IMR-90 (cell line): Measurements from ENCODE around the gene SMIM44. TPM values are rescaled to one million over a fixed set of nuclear protein-coding genes. Genes with fewer than 3 reads are reported as not detected.

Experiments
- ATAC-seq: fragments of 200-7000 bp; cut with Tn5 transposase; 2 replicates; pipeline ENCODE4 v1.9.1; 2020; ENCODE audit warnings: low read depth, mild to moderate bottlenecking, moderate library complexity
- BruUV-seq: library from RNA; stranded (reverse); fragments of 400-500 nt; replicated peaks from 2 replicates; lab custom pipeline; 2021; lab: Mats Ljungman, UMichigan
- CTCF ChIA-PET: fragments of 300-600 bp; formaldehyde crosslinking; extraction: SDS; loops from one replicate; lab custom pipeline; 2021; ENCODE audit warnings: antibody characterized with exemption; lab: Yijun Ruan, JAX
- POLR2A ChIA-PET: fragments of 300-600 bp; sonication (Branson Sonifier 250); formaldehyde crosslinking; loops from one replicate; lab custom pipeline; 2022; ENCODE audit warnings: antibody characterized with exemption; ENCODE audit not compliant: unreplicated experiment; lab: Charles Lee
- DNase-seq: peaks from one replicate; pipeline ENCODE4 v3.0.0; 2013
- H2AFZ ChIP-seq: replicated peaks from 2 replicates; pipeline ENCODE3; 2013; ENCODE audit warnings: low read length, mild to moderate bottlenecking; ENCODE audit not compliant: poor library complexity
- H2AK5ac ChIP-seq: 2 replicates; pipeline ENCODE4 v1.6.1; 2013; ENCODE audit warnings: low read depth, low read length, inconsistent platforms
- H2AK9ac ChIP-seq: replicated peaks from 2 replicates; pipeline ENCODE3; 2013; ENCODE audit warnings: mild to moderate bottlenecking, low read depth, low read length, moderate library complexity; ENCODE audit not compliant: poor library complexity
- H2BK120ac ChIP-seq: 2 replicates; pipeline ENCODE4 v1.6.1; 2013; ENCODE audit warnings: low read depth, low read length, inconsistent platforms
- H2BK15ac ChIP-seq: 3 replicates; pipeline ENCODE4 v1.6.1; 2013; ENCODE audit warnings: low read depth, low read length, inconsistent platforms
- H2BK20ac ChIP-seq: 2 replicates; pipeline ENCODE4 v1.6.1; 2013; ENCODE audit warnings: low read depth, mild to moderate bottlenecking, inconsistent platforms, low read length, moderate library complexity
- H2BK5ac ChIP-seq: 2 replicates; pipeline ENCODE4 v1.6.1; 2013; ENCODE audit warnings: mild to moderate bottlenecking, low read depth, low read length, inconsistent platforms; ENCODE audit not compliant: poor library complexity, severe bottlenecking
- H3K14ac ChIP-seq: replicated peaks from 2 replicates; pipeline ENCODE4 v1.6.1; 2013; ENCODE audit warnings: low read depth, low read length, inconsistent platforms
- H3K18ac ChIP-seq: 2 replicates; pipeline ENCODE4 v1.6.1; 2013; ENCODE audit warnings: low read depth, low read length, control low read depth
- H3K23ac ChIP-seq: 2 replicates; pipeline ENCODE4 v1.6.1; 2013; ENCODE audit warnings: low read depth, low read length, inconsistent platforms
- H3K27ac ChIP-seq: 2 replicates; pipeline ENCODE4 v1.5.1; 2013; ENCODE audit warnings: mild to moderate bottlenecking, control low read depth, low read length; ENCODE audit not compliant: insufficient read depth
- H3K27me3 ChIP-seq: 2 replicates; pipeline ENCODE4 v1.6.1; 2013; ENCODE audit warnings: low read length; ENCODE audit not compliant: control insufficient read depth, insufficient read depth
- H3K36me3 ChIP-seq: 2 replicates; pipeline ENCODE4 v1.6.1; 2013; ENCODE audit warnings: low read length, mixed read lengths; ENCODE audit not compliant: control insufficient read depth, insufficient read depth
- H3K4ac ChIP-seq: 2 replicates; pipeline ENCODE4 v1.6.1; 2013; ENCODE audit warnings: low read depth, low read length, inconsistent platforms
- H3K4me1 ChIP-seq: 2 replicates; pipeline ENCODE4 v1.6.1; 2013; ENCODE audit warnings: low read length, mixed read lengths; ENCODE audit not compliant: control insufficient read depth, insufficient read depth
- H3K4me2 ChIP-seq: 2 replicates; pipeline ENCODE4 v1.6.1; 2013; ENCODE audit warnings: low read depth, mild to moderate bottlenecking, control low read depth, low read length, moderate library complexity
- H3K4me3 ChIP-seq: 2 replicates; pipeline ENCODE4 v1.5.1; 2013; ENCODE audit warnings: low read depth, mild to moderate bottlenecking, control low read depth, low read length, moderate library complexity; ENCODE audit not compliant: insufficient read depth
- H3K56ac ChIP-seq: 2 replicates; pipeline ENCODE4 v1.6.1; 2013; ENCODE audit warnings: low read length, inconsistent platforms; ENCODE audit not compliant: insufficient read depth; ENCODE audit errors: extremely low read depth
- H3K79me1 ChIP-seq, 2 experiments: 2 replicates each; pipeline ENCODE4 v1.6.1; 2013; ENCODE audit warnings: low read length in 2 of 2, inconsistent platforms in 1 of 2, low read depth in 1 of 2
- H3K9ac ChIP-seq: 2 replicates; pipeline ENCODE4 v1.6.1; 2013; ENCODE audit warnings: low read depth, low read length, control low read depth
- H3K9me1 ChIP-seq: 2 replicates; pipeline ENCODE4 v1.6.1; 2013; ENCODE audit warnings: low read length, inconsistent platforms; ENCODE audit not compliant: insufficient read depth
- H3K9me3 ChIP-seq: 2 replicates; pipeline ENCODE4 v1.6.1; 2013; ENCODE audit warnings: low read length; ENCODE audit not compliant: control insufficient read depth, insufficient read depth
- H4K20me1 ChIP-seq: 2 replicates; pipeline ENCODE4 v1.6.1; 2013; ENCODE audit warnings: low read length, inconsistent platforms; ENCODE audit not compliant: insufficient read depth
- H4K5ac ChIP-seq: 2 replicates; pipeline ENCODE4 v1.6.1; 2013; ENCODE audit warnings: mild to moderate bottlenecking, low read depth, low read length, control low read depth
- H4K8ac ChIP-seq, 2 experiments: 2 replicates each; pipeline ENCODE4 v1.6.1; 2013; ENCODE audit warnings: low read depth in 2 of 2, low read length in 2 of 2, control low read depth in 1 of 2, inconsistent platforms in 1 of 2
- H4K91ac ChIP-seq: 2 replicates; pipeline ENCODE4 v1.6.1; 2013; ENCODE audit warnings: low read depth, low read length, inconsistent platforms; ENCODE audit not compliant: insufficient read depth
- BHLHE40 ChIP-seq: fragments of 150-350 bp; IDR thresholded peaks from 2 replicates; pipeline ENCODE4 v1.6.1; 2016; ENCODE audit warnings: mild to moderate bottlenecking, low read depth, low read length
- FOS ChIP-seq: fragments of 150-350 bp; IDR thresholded peaks from 2 replicates; pipeline ENCODE4 v1.6.1; 2016; ENCODE audit warnings: low read depth, low read length
- RAD21 ChIP-seq: IDR thresholded peaks from 2 replicates; pipeline ENCODE4 v1.6.1; 2012; ENCODE audit warnings: low read length, improper control_type of control experiment
- RCOR1 ChIP-seq: IDR thresholded peaks from 2 replicates; pipeline ENCODE4 v1.6.1; 2012; ENCODE audit warnings: mild to moderate bottlenecking, low read length, improper control_type of control experiment; ENCODE audit not compliant: insufficient replicate concordance
- USF2 ChIP-seq: fragments of 150-350 bp; IDR thresholded peaks from 2 replicates; pipeline ENCODE4 v1.6.1; 2017; ENCODE audit warnings: mild to moderate bottlenecking, antibody characterized with exemption, low read length, low read depth
- WGBS, 2 experiments: methylation state at CpG; one replicate each; pipeline versions ENCODE4 v1.1.5 to v1.1.7; 2013; ENCODE audit warnings: missing lambda C conversion rate in 2 of 2; ENCODE audit not compliant: insufficient read length in 1 of 2; ENCODE audit errors: extremely low coverage in 2 of 2; 5-methylcytosine and 5-hydroxymethylcytosine counted together
- dilution Hi-C: fragments of 300-500 bp; cut with HindIII; formaldehyde crosslinking; loops from one replicate; pipeline ENCODE4 v1.14.3; 2018; ENCODE audit warnings: low sequenced_read_pairs; ENCODE audit not compliant: unreplicated experiment
- in situ Hi-C: fragments of 300-500 bp; cut with MboI; formaldehyde crosslinking; loops from 3 replicates; pipeline ENCODE4 v1.14.3; 2019; ENCODE audit warnings: low sequenced_read_pairs, inconsistent platforms, mixed read lengths
- intact Hi-C: fragments of 100-400 bp; cut with micrococcal nuclease; formaldehyde crosslinking; loops from 2 replicates; pipeline ENCODE4 v1.10.0; 2022
- polyA plus RNA-seq, 3 experiments: library from polyadenylated mRNA; depleted of rRNA; stranded (reverse); fragments of >200 nt; gene quantifications; 2 replicates each; pipeline ENCODE4 v1.2.3, GENCODE V29; 2012; ENCODE audit warnings: low replicate concordance in 1 of 3
- total RNA-seq: library from RNA; depleted of rRNA; stranded (reverse); fragments of >200 nt; gene quantifications from 2 replicates; pipeline ENCODE4 v1.2.3, GENCODE V29; 2012

The SMIM44 gene
- total and polyA plus RNA-seq, 2 of the 4 experiments (the other 2 are of a cell fraction), result not detected

GRCh38 chr19:3493651-3494050 is 10.4 kb upstream of the SMIM44 start:
- dilution Hi-C loops, result no loop called here
- no peak overlapping the region for H2AFZ ChIP-seq
- no peaks in the 10 kb centered on the region for H3K9me1 ChIP-seq
- H2AK9ac ChIP-seq, result no peak overlapping the region
- H3K9me3 ChIP-seq, result no peaks in the 10 kb centered on the region
- no peak overlapping the region for H3K9ac ChIP-seq
- TF ChIP-seq RCOR1, result no peak
- no peak for TF ChIP-seq RAD21
- no peak for TF ChIP-seq BHLHE40
- no peak for TF ChIP-seq USF2
- no peak for TF ChIP-seq FOS
- BruUV-seq, result no TSS peak
- no peak overlapping the region for H4K91ac ChIP-seq
- no peak overlapping the region for H3K23ac ChIP-seq
- no peaks in the 10 kb centered on the region for H3K4me1 ChIP-seq
- H3K79me1 ChIP-seq, result peaks cover 0 to 23% of the 10 kb centered on the region in 2 experiments; a peak in 2 of 4 replicates
- in situ Hi-C loops, result loop anchor here (25.0 kb wide), 1 partner anchor 531 kb away; no protein-coding TSS in a partner anchor
- H2BK20ac ChIP-seq, result no peak overlapping the region
- no peak overlapping the region for H3K4ac ChIP-seq
- H3K4me3 ChIP-seq, result no peak overlapping the region
- H4K20me1 ChIP-seq, result no peaks in the 10 kb centered on the region
- peaks cover 31% of the 10 kb centered on the region for H3K36me3 ChIP-seq
- 95% methylated on average over 8 of the region's 14 CpGs; no CpG with 5 or more reads in 1 of the 2 experiments for WGBS, 2 experiments
- H2BK15ac ChIP-seq, result no peak overlapping the region
- intact Hi-C loops, result no loop called here
- CTCF ChIA-PET, result no interaction called here
- H4K8ac ChIP-seq, result no peak overlapping the region
- POLR2A ChIA-PET, result no interaction called here
- DNase-seq (no peak), ATAC-seq (no peak)
- H3K27ac ChIP-seq, result no peak overlapping the region
- no peak overlapping the region for H2BK120ac ChIP-seq
- H3K4me2 ChIP-seq, result no peak overlapping the region
- H3K56ac ChIP-seq, result no peak overlapping the region
- no peak overlapping the region for H4K5ac ChIP-seq
- no peak overlapping the region for H3K14ac ChIP-seq
- H3K18ac ChIP-seq, result no peak overlapping the region
- no peak overlapping the region for H2BK5ac ChIP-seq
- no peak overlapping the region for H2AK5ac ChIP-seq
- no peaks in the 10 kb centered on the region for H3K27me3 ChIP-seq
